ENCODE data around the gene PSD4.

PSD4 gene

GRCh38 chr2:113185664-113186432, 12.1 kb downstream of the PSD4 start:
- DNase-seq: no peak

DNA sequence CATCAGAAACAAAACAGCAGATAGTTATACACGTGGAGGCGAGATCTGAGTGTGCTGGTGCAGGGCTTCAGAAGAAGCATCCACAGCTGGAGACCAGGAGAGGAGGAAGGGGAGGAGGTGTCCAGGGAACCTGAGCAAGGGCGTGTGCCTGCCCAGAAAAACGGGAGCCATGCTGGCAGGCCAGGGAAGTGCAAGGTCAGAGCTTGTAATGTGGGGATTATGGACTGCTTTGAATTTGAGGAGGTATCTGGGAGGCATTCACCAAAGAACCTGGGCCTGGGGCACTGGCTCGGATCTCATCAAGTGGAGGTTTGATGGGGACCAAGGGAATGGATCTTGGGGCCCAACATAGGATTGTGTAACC, 12.6 kb downstream of the PSD4 start:
- no peak for DNase-seq

GRCh38 chr2:113187771-113188170, 14.0 kb downstream of the PSD4 start:
- no peak for DNase-seq

GRCh38 chr2:113190871-113191270, 17.1 kb downstream of the PSD4 start:
- no peak for DNase-seq

DNA sequence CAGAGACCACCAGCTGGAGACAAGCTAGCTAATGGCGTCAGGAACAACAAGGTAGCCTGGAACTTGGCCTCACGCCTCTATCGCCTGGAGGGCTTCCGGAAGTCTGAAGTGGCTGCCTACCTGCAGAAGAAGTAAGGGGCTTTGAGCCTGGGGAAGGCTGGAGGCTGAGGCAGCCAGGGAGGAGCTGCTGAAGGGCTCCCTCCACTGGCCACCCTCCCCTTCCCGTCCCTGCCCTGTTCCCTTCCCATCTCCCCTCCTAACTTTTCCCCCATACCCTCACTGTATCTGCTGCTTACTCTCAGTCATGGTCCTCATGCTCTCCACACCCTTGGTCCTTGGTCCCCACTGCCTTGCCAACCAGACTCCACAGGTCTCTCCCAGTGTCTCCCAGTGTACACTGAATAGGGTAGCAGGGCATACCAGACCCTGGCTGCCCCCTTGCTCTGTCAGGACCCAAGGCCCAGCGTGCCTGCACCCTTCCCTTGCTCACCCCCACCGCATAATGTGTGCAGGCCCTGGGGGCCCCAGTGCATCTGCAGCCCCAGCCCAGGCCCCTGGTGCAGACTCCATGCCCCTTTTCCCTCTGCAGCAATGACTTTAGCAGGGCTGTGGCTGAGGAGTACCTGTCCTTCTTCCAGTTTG, 18.8 kb downstream of the PSD4 start:
- DNase-seq: no peak

- DNase-seq: no peak
Measured at GRCh38 chr2:113195923-113196501, 22.2 kb downstream of the PSD4 start.

DNA sequence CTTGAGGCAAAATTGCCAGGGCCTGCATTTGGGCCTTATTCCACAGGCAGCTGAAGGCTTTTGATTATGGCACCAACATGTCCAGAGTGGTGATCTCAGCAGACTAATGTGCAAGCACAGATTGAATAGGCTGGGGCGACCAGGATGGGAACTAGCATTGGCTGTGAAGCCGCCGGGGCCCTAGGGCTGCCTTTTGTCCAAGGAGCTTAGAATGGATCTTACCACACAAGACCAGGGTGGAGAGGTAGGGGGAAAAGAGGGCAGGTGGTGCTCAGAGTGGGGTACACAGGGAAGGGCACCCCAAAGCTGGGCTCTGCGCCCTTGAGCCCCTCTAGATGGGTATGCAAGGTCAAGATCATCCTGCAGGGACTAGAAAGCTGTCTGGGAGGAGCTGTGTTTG, 23.1 kb downstream of the PSD4 start:
- DNase-seq: no peak

GRCh38 chr2:113197347-113198047, 23.7 kb downstream of the PSD4 start:
- no peak for DNase-seq

DNA sequence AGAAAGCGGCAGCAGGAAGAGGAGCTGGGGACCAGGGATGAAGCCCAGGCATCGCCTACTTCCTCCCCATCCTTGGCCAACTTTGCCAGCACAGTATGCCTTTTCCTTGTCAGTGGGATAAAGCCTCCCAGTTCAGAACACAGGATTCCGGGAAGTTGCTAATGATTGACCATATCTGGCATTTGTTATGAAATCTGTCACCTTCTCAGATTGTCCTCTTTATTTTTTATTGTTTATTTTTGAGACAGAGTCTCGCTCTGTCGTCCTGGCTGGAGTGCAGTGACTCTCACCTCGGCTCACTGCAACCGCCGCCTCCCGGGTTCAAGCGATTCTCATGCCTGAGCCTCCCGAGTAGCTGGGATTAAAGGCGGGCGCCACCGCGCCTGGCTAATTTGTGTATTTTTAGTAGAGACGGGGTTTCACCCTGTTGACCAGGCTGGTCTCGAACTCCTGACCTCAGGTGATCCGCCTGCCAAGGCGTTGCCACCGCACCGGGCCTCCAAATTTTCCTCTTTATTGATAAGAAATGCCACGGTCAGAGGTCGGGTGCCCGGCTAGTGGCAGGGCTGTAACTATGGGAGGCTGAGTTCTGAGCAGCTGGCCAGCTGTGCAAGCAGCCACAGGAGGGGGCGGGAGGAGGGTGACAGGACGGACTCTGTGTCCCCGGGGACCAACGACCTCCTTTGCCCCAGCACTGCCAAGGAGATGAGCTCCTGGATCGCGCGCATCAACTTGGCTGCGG, 24.4 kb downstream of the PSD4 start:
- DNase-seq: no peak

- DNase-seq: peak; percentile 75
Measured at GRCh38 chr2:113198790-113199612, 25.2 kb downstream of the PSD4 start.

DNA sequence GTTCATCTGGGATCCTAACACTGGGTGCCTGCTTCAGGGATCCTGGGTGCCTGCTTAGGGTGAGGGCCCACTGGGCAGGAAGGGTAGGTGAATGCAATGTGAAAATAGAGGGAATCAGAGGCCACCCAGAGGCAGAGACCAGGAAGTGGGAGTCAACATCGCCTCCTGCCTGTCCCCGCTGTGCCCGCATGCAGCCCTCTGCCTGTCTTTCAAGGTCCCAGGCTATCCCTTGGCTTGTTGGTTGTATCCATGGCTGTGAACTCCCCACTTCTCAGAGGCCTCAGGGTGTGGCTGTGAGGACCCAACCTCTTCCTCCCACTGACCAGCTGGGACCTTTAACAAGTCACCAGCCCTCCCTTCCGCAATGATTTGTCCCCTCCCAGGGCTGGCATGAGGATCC, 26.5 kb downstream of the PSD4 start:
- DNase-seq: no peak

DNA sequence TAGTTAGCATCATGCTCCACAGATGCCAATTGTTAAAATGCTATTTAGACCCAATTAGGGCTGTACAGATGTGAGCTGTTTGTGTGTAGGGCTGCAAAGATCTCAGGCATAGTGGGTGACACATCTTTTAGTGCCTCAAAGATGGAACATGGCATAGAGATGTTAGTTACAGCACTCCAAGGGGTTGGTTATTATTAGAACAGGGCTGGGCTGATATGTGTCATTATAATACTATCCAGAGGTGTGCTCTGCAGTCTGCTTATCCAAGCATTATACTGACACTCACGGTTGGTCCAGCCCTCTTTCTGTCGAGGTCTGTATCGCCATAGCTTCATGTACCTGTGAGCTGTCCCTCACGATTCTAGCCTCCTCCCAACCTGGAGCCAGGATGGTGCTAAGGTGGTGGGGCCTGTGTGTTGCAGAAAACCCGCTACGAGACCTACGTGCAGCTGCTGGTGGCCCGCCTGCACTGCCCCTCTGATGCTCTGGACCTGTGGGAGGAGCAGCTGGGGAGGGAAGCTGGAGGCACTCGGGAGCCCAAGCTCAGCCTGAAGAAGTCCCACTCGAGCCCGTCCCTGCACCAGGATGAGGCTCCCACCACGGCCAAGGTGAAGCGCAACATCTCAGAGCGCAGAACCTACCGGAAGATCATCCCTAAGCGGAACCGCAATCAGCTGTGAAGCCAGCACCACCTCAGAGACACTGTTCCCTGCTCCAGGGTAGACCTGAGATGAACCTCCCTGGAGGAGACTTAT, 27.1 kb downstream of the PSD4 start:
- no peak for DNase-seq

DNA sequence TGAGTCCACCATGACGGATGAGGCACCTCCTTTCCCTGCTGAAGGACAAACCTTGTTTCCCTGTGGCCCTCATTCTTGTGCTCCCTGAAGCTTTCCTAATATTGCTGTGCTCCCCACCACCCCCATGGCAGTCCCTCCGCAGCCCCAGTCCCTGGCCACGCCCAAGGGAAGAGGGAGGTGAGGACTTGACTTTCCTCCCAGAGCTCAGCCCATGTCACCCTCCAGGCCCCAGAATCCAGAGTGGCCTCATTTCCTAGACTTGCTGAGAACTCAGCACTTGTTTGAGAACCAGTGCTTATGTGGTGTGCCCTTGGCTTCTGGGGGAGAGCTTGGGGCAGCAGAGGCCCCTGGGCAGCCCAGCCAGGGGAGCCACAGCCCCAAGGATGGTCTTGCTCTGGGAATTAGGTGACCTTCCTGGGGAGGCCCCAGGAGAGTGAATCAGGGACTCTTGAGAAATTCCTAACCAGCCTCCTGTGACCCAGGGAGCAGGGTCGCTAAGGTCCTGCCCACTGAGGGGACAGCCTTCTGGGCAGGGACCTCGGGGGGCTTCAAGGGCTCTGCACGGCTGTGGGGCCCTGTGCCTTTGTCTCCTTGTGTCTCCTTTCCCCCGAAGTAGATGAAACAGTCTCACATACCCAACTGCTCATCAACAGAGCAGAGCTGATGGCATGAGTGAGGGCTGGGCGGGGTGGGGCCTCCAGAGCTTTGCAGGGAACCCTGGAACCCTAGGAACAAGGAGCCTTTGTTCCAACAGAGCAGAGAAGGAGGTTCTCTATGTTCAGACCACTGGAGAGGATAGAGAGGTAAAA, 27.9 kb downstream of the PSD4 start:
- no peak for DNase-seq

GRCh38 chr2:113202305-113203216, 28.8 kb downstream of the PSD4 start:
- no peak for DNase-seq

DNA sequence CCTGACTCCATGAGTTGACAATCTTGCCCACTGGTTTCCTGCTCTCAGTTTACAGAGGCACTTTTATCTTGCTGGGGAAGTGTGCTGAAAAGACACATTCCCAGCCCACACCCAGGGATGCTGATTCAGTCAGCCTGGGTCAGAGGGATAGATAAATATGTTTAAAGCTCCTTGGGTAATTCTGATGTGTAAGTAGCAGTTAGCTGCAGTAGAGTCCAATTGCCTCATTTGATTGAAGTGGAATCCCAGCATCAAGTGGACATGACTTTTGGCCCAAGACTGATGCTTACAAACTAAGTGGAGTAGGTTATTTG, 29.4 kb downstream of the PSD4 start:
- no peak for DNase-seq

DNA sequence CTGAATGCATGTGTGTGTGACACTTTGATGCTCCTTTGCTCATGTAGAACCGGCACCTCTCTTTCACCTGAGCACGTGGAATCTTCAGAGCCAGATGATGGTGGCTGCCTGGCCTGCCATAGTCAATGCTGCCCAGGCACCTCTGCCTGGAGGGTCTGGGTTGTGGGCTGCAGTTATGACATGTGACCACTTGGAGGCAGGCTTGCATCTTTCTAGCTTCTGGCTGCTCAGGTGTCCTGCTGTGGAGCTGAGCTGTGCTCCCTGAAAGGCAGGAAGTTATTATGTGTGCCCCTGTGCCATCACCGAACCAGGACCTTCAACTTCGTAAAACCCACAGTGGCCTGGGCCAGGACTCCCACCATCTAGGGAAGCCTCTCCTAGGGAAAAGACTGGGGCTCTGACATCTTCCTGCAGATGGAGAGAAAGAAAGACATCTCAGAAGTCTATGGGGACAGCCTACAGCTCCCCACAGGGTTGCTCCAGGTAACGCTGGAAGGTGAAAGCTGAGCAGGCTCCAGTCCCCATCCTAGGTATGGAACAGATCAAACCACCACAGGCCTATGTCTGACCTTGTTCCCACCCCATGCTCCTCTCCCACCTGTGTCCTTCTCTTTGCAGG, 30.2 kb downstream of the PSD4 start:
- DNase-seq: peak; percentile 66

DNA sequence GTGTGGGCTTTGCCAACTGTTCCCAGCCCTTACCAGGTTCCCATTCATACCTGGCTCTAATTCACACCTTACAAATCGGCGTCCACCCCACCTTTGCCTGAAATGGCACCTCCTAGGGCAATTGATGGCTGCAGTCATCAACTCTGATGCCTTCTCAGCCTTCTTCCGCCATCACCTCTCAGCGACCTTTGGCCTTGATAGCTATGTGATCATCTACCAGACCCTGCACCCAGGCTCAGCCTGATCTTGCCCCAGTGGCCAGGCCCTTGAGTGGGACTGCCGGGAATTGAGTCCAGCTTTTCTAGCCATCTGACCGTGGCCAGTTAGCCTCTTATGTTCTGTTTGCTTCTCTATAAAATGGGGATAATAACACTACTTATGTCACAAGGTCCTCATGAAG, 32.5 kb downstream of the PSD4 start:
- DNase-seq: no peak

DNA sequence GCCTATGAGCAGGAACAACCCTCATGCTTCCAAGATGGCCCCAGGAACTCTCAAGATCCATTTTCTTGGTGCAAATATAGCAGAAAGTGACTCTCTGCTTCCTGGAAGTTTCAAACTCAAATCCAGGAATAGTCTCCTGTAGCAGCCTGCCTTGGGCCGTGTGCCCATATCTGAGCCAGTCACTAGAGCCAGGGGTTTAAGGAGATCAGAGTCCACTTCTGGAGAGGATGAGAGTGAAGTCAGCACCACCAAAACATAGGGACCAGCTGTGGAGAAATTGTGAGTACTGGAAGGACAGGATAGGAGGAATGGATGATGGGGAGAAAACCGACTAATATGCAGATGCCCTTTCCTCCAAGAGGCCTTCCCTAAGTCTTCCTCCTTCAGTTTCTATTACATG, 33.2 kb downstream of the PSD4 start:
- DNase-seq: no peak

DNA sequence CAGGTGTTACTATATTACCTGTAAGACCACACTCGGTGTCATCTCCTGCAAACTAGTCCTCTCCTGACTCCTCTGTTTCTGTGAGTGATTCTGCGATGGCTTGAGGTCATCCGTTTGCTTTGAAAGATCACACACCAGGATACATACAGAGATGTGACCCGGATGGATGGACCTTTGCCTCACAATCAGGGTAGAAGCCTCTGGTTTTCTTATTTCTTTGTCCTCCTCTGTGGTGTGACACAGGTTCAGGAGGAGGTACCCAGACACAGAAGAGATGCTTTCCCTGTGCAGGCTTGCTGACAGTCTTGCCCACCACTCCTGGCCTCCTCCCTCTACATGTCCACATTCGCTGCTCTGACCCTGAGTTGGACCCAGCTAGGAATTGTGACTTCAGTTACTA, 34.6 kb downstream of the PSD4 start:
- no peak for DNase-seq

All from stimulated activated naive CD4-positive, alpha-beta T cell treated with Interleukin-2 at 50 U/mL for 16 hours (primary cell).